Neural cell (in vitro differentiated cells): ENCODE data around the gene CHN1. TPM values are rescaled to one million over a fixed set of nuclear protein-coding genes. Genes with fewer than 3 reads are reported as not detected.

Experiments used
- H2AFZ ChIP-seq: fragments of 200-600, 300-800 bp; sonication (generic), shearing (Covaris generic); 2 replicates; pipeline ENCODE4 v1.6.0; 2014; ENCODE audit warnings: low read depth, mild to moderate bottlenecking, antibody characterized with exemption, low read length, moderate library complexity
- H3F3A ChIP-seq: fragments of 200-600 bp; shearing (Covaris generic); 2 replicates; pipeline ENCODE4 v1.6.1; 2016; ENCODE audit warnings: mild to moderate bottlenecking, moderate library complexity, mixed read lengths, antibody characterized with exemption, low read length; ENCODE audit not compliant: insufficient read depth, poor library complexity, severe bottlenecking
- H3K27ac ChIP-seq: fragments of 200-600, 300-800 bp; sonication (generic), shearing (Covaris generic); 2 replicates; pipeline ENCODE4 v1.5.1; 2014; ENCODE audit warnings: mild to moderate bottlenecking, low read length, moderate library complexity
- H3K27me3 ChIP-seq: fragments of 300-800, 200-600 bp; sonication (generic), shearing (Covaris generic); 2 replicates; pipeline ENCODE4 v1.6.0; 2014; ENCODE audit warnings: mild to moderate bottlenecking, low read depth, low read length, moderate library complexity; ENCODE audit not compliant: insufficient read depth
- H3K36me3 ChIP-seq: fragments of 300-800, 200-600 bp; sonication (generic), shearing (Covaris generic); 2 replicates; pipeline ENCODE4 v1.5.1; 2014; ENCODE audit warnings: mild to moderate bottlenecking, antibody characterized with exemption, low read length, moderate library complexity; ENCODE audit not compliant: insufficient read depth
- H3K4me2 ChIP-seq: fragments of 300-800, 200-600 bp; sonication (generic), shearing (Covaris generic); 2 replicates; pipeline ENCODE4 v1.6.0; 2014; ENCODE audit warnings: mild to moderate bottlenecking, low read length
- H3K4me3 ChIP-seq: fragments of 300-800, 200-600 bp; sonication (generic), shearing (Covaris generic); 2 replicates; pipeline ENCODE4 v1.5.1; 2014; ENCODE audit warnings: mild to moderate bottlenecking, low read length, moderate library complexity
- H3K79me2 ChIP-seq: fragments of 200-600 bp; shearing (Covaris generic); replicated peaks from 2 replicates; pipeline ENCODE4 v1.6.0; 2014; ENCODE audit warnings: mild to moderate bottlenecking, low read length, moderate library complexity; ENCODE audit not compliant: insufficient read depth
- H3K9ac ChIP-seq: fragments of 300-800, 200-600 bp; sonication (generic), shearing (Covaris generic); 2 replicates; pipeline ENCODE4 v1.6.1; 2016; ENCODE audit warnings: mild to moderate bottlenecking, low read length, mixed read lengths
- H3K9me2 ChIP-seq: fragments of 200-600 bp; shearing (Covaris generic); 2 replicates; pipeline ENCODE4 v1.6.1; 2016; ENCODE audit warnings: mild to moderate bottlenecking, low read length, mixed read lengths; ENCODE audit not compliant: insufficient read depth
- H3K9me3 ChIP-seq: fragments of 200-600, 300-800 bp; sonication (generic), shearing (Covaris generic); 2 replicates; pipeline ENCODE4 v1.6.1; 2016; ENCODE audit warnings: mild to moderate bottlenecking, mixed run types, low read length, moderate library complexity, mixed read lengths
- H4K20me1 ChIP-seq: fragments of 200-600 bp; shearing (Covaris generic); 2 replicates; pipeline ENCODE4 v1.6.1; 2016; ENCODE audit warnings: mild to moderate bottlenecking, mixed run types; ENCODE audit not compliant: insufficient read depth
- CTCF ChIP-seq: fragments of 450-650 bp; IDR thresholded peaks from 2 replicates; pipeline ENCODE4 v1.5.1; 2014; ENCODE audit warnings: antibody characterized with exemption, mild to moderate bottlenecking, moderate library complexity; ENCODE audit not compliant: poor library complexity, severe bottlenecking
- EP300 ChIP-seq: fragments of 450-650 bp; conservative IDR thresholded peaks from 2 replicates; pipeline ENCODE4 v1.6.1; 2014; ENCODE audit warnings: antibody characterized with exemption, mild to moderate bottlenecking, moderate library complexity; ENCODE audit not compliant: poor library complexity, severe bottlenecking
- EZH2 ChIP-seq: fragments of 200-600, 300-800 bp; shearing (Covaris generic), sonication (generic); IDR thresholded peaks from 2 replicates; pipeline ENCODE4 v1.6.1; 2014; ENCODE audit warnings: antibody characterized with exemption, low read length, borderline replicate concordance, mild to moderate bottlenecking; ENCODE audit not compliant: insufficient read depth, poor library complexity, severe bottlenecking
- MXI1 ChIP-seq: fragments of 450-650 bp; conservative IDR thresholded peaks from 2 replicates; pipeline ENCODE4 v1.6.1; 2014; ENCODE audit warnings: antibody characterized with exemption, mild to moderate bottlenecking; ENCODE audit not compliant: poor library complexity, severe bottlenecking
- POLR2AphosphoS5 ChIP-seq: IDR thresholded peaks from 2 replicates; pipeline ENCODE4 v1.6.1; 2012
- RAD21 ChIP-seq: fragments of 450-650 bp; conservative IDR thresholded peaks from 2 replicates; pipeline ENCODE4 v1.6.1; 2014; ENCODE audit warnings: antibody characterized with exemption, mild to moderate bottlenecking, moderate library complexity
- SMC3 ChIP-seq: fragments of 450-650 bp; conservative IDR thresholded peaks from 2 replicates; pipeline ENCODE4 v1.6.1; 2014; ENCODE audit warnings: antibody characterized with exemption, mild to moderate bottlenecking, moderate library complexity; ENCODE audit not compliant: poor library complexity
- TAF1 ChIP-seq: IDR thresholded peaks from 2 replicates; pipeline ENCODE4 v1.6.1; 2012; ENCODE audit warnings: low read depth
- polyA plus RNA-seq: library from polyadenylated mRNA; depleted of rRNA; stranded (reverse); fragments of >200 nt; gene quantifications from 2 replicates; pipeline ENCODE4 v1.2.3, GENCODE V29; 2014
- TF ChIP-seq, protein P1 (sequence below): IDR thresholded peaks from 2 replicates; pipeline ENCODE4 v1.6.1; 2012; ENCODE audit warnings: borderline replicate concordance

CHN1 gene
- polyA plus RNA-seq, 1 donor from 2014 or later: 133 TPM

DNA sequence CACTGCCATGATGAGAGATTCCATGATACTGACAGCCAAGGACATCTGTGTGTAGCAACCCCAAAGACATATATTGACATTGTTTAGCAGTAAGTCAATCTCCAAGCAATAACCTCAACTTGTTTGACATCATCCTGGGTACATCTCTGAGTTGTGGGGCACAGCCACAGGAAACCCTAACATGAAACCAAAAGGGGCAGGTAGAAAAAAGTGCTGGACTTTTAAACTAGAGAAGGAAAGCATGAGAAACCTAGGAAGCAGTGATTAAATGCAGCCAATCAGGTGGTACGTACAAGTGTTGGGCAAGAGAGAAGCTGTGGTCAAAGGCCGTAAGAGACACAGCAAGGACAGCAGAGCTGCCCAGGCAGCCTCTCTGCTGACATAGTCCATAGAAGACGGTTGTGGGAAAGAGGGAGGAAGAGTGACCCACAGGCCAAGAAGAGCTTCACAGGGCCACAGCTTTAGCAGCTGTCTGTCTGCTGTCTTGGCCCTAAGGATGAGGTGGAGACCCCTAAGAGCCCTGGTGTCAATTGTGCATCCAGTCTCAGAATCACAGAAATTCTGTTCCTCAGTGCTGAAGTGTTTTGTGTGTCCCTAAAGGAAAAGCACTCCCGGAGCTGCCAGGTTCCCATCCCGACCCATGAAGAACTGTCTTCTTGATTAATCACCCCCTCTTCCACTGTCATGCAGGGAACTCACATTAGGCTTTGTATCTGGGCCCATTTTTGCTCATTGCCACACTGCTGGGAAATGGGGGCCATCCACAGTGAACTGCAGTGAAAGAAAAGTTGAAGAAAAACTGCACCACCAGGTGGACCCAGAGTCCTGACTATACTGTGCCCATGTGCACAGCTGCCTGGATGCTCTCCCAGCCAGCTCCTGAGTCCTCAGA lies 25.4 kb upstream of the CHN1 start:
- no peak overlapping the region for H3K27ac ChIP-seq
- H3K27me3 ChIP-seq: no peaks in the 10 kb centered on the region
- no peaks in the 10 kb centered on the region for H3K79me2 ChIP-seq
- H4K20me1 ChIP-seq: no peaks in the 10 kb centered on the region
- H3K4me3 ChIP-seq: no peak overlapping the region
- no peaks in the 10 kb centered on the region for H3K9me2 ChIP-seq
- H3K9ac ChIP-seq: no peak overlapping the region
- TF ChIP-seq CTCF (peak; percentile 31), EZH2 (no peak), RAD21 (peak; percentile 12), MXI1 (no peak), TAF1 (no peak)
- no peak overlapping the region for H3K4me2 ChIP-seq
- H3F3A ChIP-seq: no peaks in the 10 kb centered on the region
- H3K9me3 ChIP-seq: no peaks in the 10 kb centered on the region
- H2AFZ ChIP-seq: no peak overlapping the region
- no peaks in the 10 kb centered on the region for H3K36me3 ChIP-seq

GRCh38 chr2:175027755-175028154 lies 22.6 kb upstream of the CHN1 start:
- Histone ChIP-seq H3K9me2 (no peaks in the 10 kb centered on the region), H3K27ac (no peak overlapping the region), H3K27me3 (no peaks in the 10 kb centered on the region), H4K20me1 (no peaks in the 10 kb centered on the region), H3F3A (no peaks in the 10 kb centered on the region), H3K9me3 (no peaks in the 10 kb centered on the region), H3K4me3 (no peak overlapping the region), H3K36me3 (no peaks in the 10 kb centered on the region), H3K4me2 (no peak overlapping the region), H3K79me2 (no peaks in the 10 kb centered on the region), H3K9ac (no peak overlapping the region), H2AFZ (no peak overlapping the region)
- TF ChIP-seq CTCF (no peak), SMC3 (no peak), RAD21 (no peak), EP300 (no peak), EZH2 (no peak), MXI1 (no peak), TAF1 (no peak), POLR2AphosphoS5 (no peak)
- TF ChIP-seq, protein P1, sequence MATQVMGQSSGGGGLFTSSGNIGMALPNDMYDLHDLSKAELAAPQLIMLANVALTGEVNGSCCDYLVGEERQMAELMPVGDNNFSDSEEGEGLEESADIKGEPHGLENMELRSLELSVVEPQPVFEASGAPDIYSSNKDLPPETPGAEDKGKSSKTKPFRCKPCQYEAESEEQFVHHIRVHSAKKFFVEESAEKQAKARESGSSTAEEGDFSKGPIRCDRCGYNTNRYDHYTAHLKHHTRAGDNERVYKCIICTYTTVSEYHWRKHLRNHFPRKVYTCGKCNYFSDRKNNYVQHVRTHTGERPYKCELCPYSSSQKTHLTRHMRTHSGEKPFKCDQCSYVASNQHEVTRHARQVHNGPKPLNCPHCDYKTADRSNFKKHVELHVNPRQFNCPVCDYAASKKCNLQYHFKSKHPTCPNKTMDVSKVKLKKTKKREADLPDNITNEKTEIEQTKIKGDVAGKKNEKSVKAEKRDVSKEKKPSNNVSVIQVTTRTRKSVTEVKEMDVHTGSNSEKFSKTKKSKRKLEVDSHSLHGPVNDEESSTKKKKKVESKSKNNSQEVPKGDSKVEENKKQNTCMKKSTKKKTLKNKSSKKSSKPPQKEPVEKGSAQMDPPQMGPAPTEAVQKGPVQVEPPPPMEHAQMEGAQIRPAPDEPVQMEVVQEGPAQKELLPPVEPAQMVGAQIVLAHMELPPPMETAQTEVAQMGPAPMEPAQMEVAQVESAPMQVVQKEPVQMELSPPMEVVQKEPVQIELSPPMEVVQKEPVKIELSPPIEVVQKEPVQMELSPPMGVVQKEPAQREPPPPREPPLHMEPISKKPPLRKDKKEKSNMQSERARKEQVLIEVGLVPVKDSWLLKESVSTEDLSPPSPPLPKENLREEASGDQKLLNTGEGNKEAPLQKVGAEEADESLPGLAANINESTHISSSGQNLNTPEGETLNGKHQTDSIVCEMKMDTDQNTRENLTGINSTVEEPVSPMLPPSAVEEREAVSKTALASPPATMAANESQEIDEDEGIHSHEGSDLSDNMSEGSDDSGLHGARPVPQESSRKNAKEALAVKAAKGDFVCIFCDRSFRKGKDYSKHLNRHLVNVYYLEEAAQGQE: no peak
